H9 (cell line): ENCODE results near the gene IMMP2L. TPM values are rescaled to one million over a fixed set of nuclear protein-coding genes. Genes with fewer than 3 reads are reported as not detected.

Experiments
- DNase-seq: peaks from one replicate; pipeline ENCODE4 v3.0.0-alpha.2; 2017
- H2AFZ ChIP-seq: one replicate; pipeline ENCODE4 v1.6.1; 2013; ENCODE audit warnings: mild to moderate bottlenecking, low read length, control low read depth, moderate library complexity
- H2AK5ac ChIP-seq: 2 replicates; pipeline ENCODE4 v1.6.1; 2013; ENCODE audit warnings: low read length, control low read depth, mixed read lengths; ENCODE audit not compliant: insufficient read length
- H2BK120ac ChIP-seq: one replicate; pipeline ENCODE4 v1.6.1; 2013; ENCODE audit warnings: low read depth, mild to moderate bottlenecking, low read length, control low read depth, inconsistent platforms; ENCODE audit not compliant: poor library complexity, severe bottlenecking
- H2BK12ac ChIP-seq: 2 replicates; pipeline ENCODE4 v1.6.1; 2013; ENCODE audit warnings: low read length, control low read depth, mixed read lengths, low read depth; ENCODE audit not compliant: insufficient read length
- H2BK15ac ChIP-seq: 2 replicates; pipeline ENCODE4 v1.6.1; 2013; ENCODE audit warnings: low read depth, low read length, control low read depth
- H2BK20ac ChIP-seq: one replicate; pipeline ENCODE4 v1.6.1; 2013; ENCODE audit warnings: low read depth, mild to moderate bottlenecking, low read length, control low read depth, inconsistent platforms; ENCODE audit not compliant: poor library complexity, severe bottlenecking
- H2BK5ac ChIP-seq: 2 replicates; pipeline ENCODE4 v1.6.1; 2013; ENCODE audit warnings: low read length, control low read depth, mixed read lengths; ENCODE audit not compliant: insufficient read length
- H3K14ac ChIP-seq: 2 replicates; pipeline ENCODE4 v1.6.1; 2013; ENCODE audit warnings: low read length, control low read depth; ENCODE audit not compliant: insufficient read depth
- H3K18ac ChIP-seq: 2 replicates; pipeline ENCODE4 v1.6.1; 2013; ENCODE audit warnings: low read depth, mild to moderate bottlenecking, mixed read lengths, low read length, control low read depth; ENCODE audit not compliant: insufficient read length
- H3K23ac ChIP-seq: 2 replicates; pipeline ENCODE4 v1.6.1; 2013; ENCODE audit warnings: low read length, control low read depth, mixed read lengths, low read depth; ENCODE audit not compliant: insufficient read length
- H3K23me2 ChIP-seq: 2 replicates; pipeline ENCODE4 v1.6.1; 2013; ENCODE audit warnings: low read depth, mild to moderate bottlenecking, mixed read lengths, low read length, control low read depth; ENCODE audit not compliant: insufficient read length, poor library complexity, severe bottlenecking
- H3K27ac ChIP-seq: 2 replicates; pipeline ENCODE4 v1.5.1; 2013; ENCODE audit warnings: low read length, control low read depth, mixed read lengths, low read depth; ENCODE audit not compliant: insufficient read length
- H3K27me3 ChIP-seq: 2 replicates; pipeline ENCODE4 v1.6.1; 2013; ENCODE audit warnings: low read length, control low read depth, inconsistent platforms; ENCODE audit not compliant: insufficient read depth
- H3K4ac ChIP-seq: 2 replicates; pipeline ENCODE4 v1.6.1; 2013; ENCODE audit warnings: low read depth, mild to moderate bottlenecking, control low read depth, inconsistent platforms, low read length, moderate library complexity
- H3K4me1 ChIP-seq: 2 replicates; pipeline ENCODE4 v1.6.1; 2013; ENCODE audit warnings: low read length, control low read depth, inconsistent platforms; ENCODE audit not compliant: insufficient read depth
- H3K4me2 ChIP-seq: 2 replicates; pipeline ENCODE4 v1.6.1; 2013; ENCODE audit warnings: low read length, control low read depth, mixed read lengths; ENCODE audit not compliant: insufficient read length, insufficient read depth
- H3K56ac ChIP-seq: 2 replicates; pipeline ENCODE4 v1.6.1; 2013; ENCODE audit warnings: low read depth, mild to moderate bottlenecking, mixed read lengths, low read length, control low read depth; ENCODE audit not compliant: insufficient read length
- H3K79me1 ChIP-seq: 2 replicates; pipeline ENCODE4 v1.6.1; 2013; ENCODE audit warnings: low read depth, mild to moderate bottlenecking, moderate library complexity, low read length, control low read depth, inconsistent platforms; ENCODE audit not compliant: insufficient read depth, poor library complexity, severe bottlenecking
- H3K79me2 ChIP-seq: 2 replicates; pipeline ENCODE4 v1.6.1; 2013; ENCODE audit warnings: low read length, control low read depth, inconsistent platforms; ENCODE audit not compliant: insufficient read depth
- H3K9ac ChIP-seq: 2 replicates; pipeline ENCODE4 v1.6.1; 2013; ENCODE audit warnings: low read length, control low read depth, mixed read lengths; ENCODE audit not compliant: insufficient read length; ENCODE audit errors: extremely low read depth
- H3K9me3 ChIP-seq: one replicate; pipeline ENCODE4 v1.6.1; 2013; ENCODE audit warnings: low read depth, low read length, inconsistent platforms; ENCODE audit not compliant: control insufficient read depth
- H3T11ph ChIP-seq: one replicate; pipeline ENCODE4 v1.6.1; 2013; ENCODE audit warnings: mild to moderate bottlenecking, low read length, control low read depth, inconsistent platforms
- H4K20me1 ChIP-seq: one replicate; pipeline ENCODE4 v1.6.1; 2013; ENCODE audit not compliant: control insufficient read depth, insufficient read length, insufficient read depth
- H4K5ac ChIP-seq: 2 replicates; pipeline ENCODE4 v1.6.1; 2013; ENCODE audit warnings: low read depth, mild to moderate bottlenecking, mixed read lengths, low read length, control low read depth; ENCODE audit not compliant: insufficient read length
- H4K8ac ChIP-seq: replicated peaks from 2 replicates; pipeline ENCODE4 v1.6.1; 2013; ENCODE audit warnings: low read length, control low read depth, mixed read lengths, low read depth; ENCODE audit not compliant: insufficient read length
- H4K91ac ChIP-seq: 2 replicates; pipeline ENCODE4 v1.6.1; 2013; ENCODE audit warnings: low read depth, mild to moderate bottlenecking, moderate library complexity, mixed read lengths, low read length, control low read depth; ENCODE audit not compliant: insufficient read length
- H3K27ac Mint-ChIP-seq, 3 experiments: 2 replicates in 2 of 3; 3 replicates in 1 of 3; pipeline ENCODE4 v1.8.0; 2020 to 2021; ENCODE audit warnings: mixed read lengths in 3 of 3, mild to moderate bottlenecking in 1 of 3, moderate library complexity in 1 of 3
- H3K27me3 Mint-ChIP-seq: 2 replicates; pipeline ENCODE4 v1.8.0; 2021; ENCODE audit warnings: low read depth, mild to moderate bottlenecking, moderate library complexity, mixed read lengths
- H3K36me3 Mint-ChIP-seq, 3 experiments: 2 replicates in 2 of 3; 3 replicates in 1 of 3; pipeline ENCODE4 v1.8.0; 2020 to 2021; ENCODE audit warnings: low read depth in 3 of 3, mixed read lengths in 3 of 3; ENCODE audit not compliant: insufficient read depth in 1 of 3
- H3K4me1 Mint-ChIP-seq, 2 experiments: 2 replicates each; pipeline ENCODE4 v1.8.0; 2020; ENCODE audit warnings: mixed read lengths in 2 of 2
- H3K4me3 Mint-ChIP-seq, 2 experiments: 2 replicates in 1 of 2; 3 replicates in 1 of 2; pipeline ENCODE4 v1.8.0; 2020 to 2021; ENCODE audit warnings: mild to moderate bottlenecking in 2 of 2, mixed read lengths in 2 of 2, moderate library complexity in 1 of 2
- H3K9me3 Mint-ChIP-seq, 2 experiments: 2 replicates in 1 of 2; 3 replicates in 1 of 2; pipeline ENCODE4 v1.8.0; 2020; ENCODE audit warnings: mild to moderate bottlenecking in 2 of 2, mixed read lengths in 2 of 2, moderate library complexity in 1 of 2
- WGBS: extraction: QIAGEN DNeasy Blood & Tissue Kit; methylation state at CpG from one replicate; pipeline ENCODE4 v1.1.7; 2013; ENCODE audit warnings: missing lambda C conversion rate, low lambda C conversion rate, mixed read lengths; ENCODE audit not compliant: insufficient read length; ENCODE audit errors: extremely low coverage; 5-methylcytosine and 5-hydroxymethylcytosine counted together
- total RNA-seq: library from RNA; stranded (reverse); gene quantifications from 2 replicates; pipeline ENCODE4 v1.2.1, GENCODE V29; 2021
- TF ChIP-seq, protein P1 (sequence below): fragments of 200-600 bp; sonication (generic); conservative IDR thresholded peaks from 3 replicates; pipeline ENCODE4 v1.8.0; 2021; ENCODE audit warnings: antibody characterized with exemption, mild to moderate bottlenecking

The IMMP2L gene
- total RNA-seq, 1 experiment from 2014 or later = 14.7 TPM

DNA sequence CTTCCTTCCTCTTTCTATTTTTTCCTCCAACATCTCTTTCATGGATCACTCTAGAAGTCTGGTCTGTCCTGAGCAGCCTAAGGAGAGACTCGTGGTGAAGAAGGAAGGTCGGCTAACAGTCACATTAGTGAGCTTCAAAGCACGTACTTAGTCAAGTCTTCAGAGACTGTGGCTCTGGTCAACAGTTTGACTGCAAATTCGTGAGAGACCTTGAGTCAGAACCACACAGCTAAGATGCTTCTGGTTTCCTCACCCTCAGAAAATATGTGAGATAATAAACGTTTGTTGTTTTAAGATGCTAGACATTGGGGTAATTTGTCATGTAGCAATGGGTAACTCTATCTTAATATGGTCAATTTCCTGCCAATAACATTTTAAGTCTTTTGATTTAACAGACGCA, 597.5 kb downstream of the IMMP2L start:
- Histone ChIP-seq H3K56ac (no peak overlapping the region), H2BK120ac (no peak overlapping the region), H4K8ac (no peak overlapping the region), H2BK20ac (no peak overlapping the region), H3K79me1 (no peaks in the 10 kb centered on the region), H3K27ac (no peak overlapping the region), H3K9ac (no peak overlapping the region), H2BK12ac (no peak overlapping the region), H4K20me1 (no peaks in the 10 kb centered on the region), H3K4me1 (no peaks in the 10 kb centered on the region), H3T11ph (no peak overlapping the region), H2BK5ac (no peak overlapping the region), H4K5ac (no peak overlapping the region), H3K23ac (no peak overlapping the region), H3K79me2 (no peaks in the 10 kb centered on the region), H3K14ac (no peak overlapping the region), H3K4me2 (no peak overlapping the region), H3K4ac (no peak overlapping the region), H4K91ac (no peak overlapping the region), H3K27me3 (no peaks in the 10 kb centered on the region), H2AK5ac (no peak overlapping the region), H2AFZ (no peak overlapping the region), H3K23me2 (no peaks in the 10 kb centered on the region), H2BK15ac (no peak overlapping the region), H3K18ac (no peak overlapping the region), H3K9me3 (no peaks in the 10 kb centered on the region)
- Mint-ChIP-seq H3K4me3 (no peak overlapping the region), H3K4me1 (peaks cover 0 to 6% of the 10 kb centered on the region in 2 experiments; a peak in 3 of 4 replicates), H3K27ac (no peak overlapping the region), H3K36me3 (no peaks in the 10 kb centered on the region), H3K9me3 (no peaks in the 10 kb centered on the region), H3K27me3 (no peaks in the 10 kb centered on the region)
- TF ChIP-seq, protein P1, sequence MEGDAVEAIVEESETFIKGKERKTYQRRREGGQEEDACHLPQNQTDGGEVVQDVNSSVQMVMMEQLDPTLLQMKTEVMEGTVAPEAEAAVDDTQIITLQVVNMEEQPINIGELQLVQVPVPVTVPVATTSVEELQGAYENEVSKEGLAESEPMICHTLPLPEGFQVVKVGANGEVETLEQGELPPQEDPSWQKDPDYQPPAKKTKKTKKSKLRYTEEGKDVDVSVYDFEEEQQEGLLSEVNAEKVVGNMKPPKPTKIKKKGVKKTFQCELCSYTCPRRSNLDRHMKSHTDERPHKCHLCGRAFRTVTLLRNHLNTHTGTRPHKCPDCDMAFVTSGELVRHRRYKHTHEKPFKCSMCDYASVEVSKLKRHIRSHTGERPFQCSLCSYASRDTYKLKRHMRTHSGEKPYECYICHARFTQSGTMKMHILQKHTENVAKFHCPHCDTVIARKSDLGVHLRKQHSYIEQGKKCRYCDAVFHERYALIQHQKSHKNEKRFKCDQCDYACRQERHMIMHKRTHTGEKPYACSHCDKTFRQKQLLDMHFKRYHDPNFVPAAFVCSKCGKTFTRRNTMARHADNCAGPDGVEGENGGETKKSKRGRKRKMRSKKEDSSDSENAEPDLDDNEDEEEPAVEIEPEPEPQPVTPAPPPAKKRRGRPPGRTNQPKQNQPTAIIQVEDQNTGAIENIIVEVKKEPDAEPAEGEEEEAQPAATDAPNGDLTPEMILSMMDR = no peak
- no peak for DNase-seq
- no CpG with 5 or more reads among the region's 6 CpGs for WGBS
